HepG2 (cell line): ENCODE results near the gene CFHR2. TPM values are rescaled to one million over a fixed set of nuclear protein-coding genes. Genes with fewer than 3 reads are reported as not detected.
"Not testable (repeated sequence)": the region's sequence is repeated elsewhere in the genome, so short reads cannot be mapped to it uniquely, and the experiment has no call there.

ENCODE experiments used
- CBX5 ChIP-seq: sonication (generic); formaldehyde crosslinking; IDR thresholded peaks from 2 replicates; pipeline ENCODE4 v1.4.0; 2020; ENCODE audit warnings: missing genetic modification reagents, borderline replicate concordance
- FOXP1 ChIP-seq, 2 experiments: fragments of 450-650 bp in 1 of 2; IDR thresholded peaks; 2 replicates each; pipeline ENCODE4 v1.6.1; 2017 to 2018; ENCODE audit warnings: antibody characterized with exemption in 1 of 2
- KDM5B ChIP-seq: sonication (generic); formaldehyde crosslinking; IDR thresholded peaks from 2 replicates; pipeline ENCODE4 v1.4.0; 2020; ENCODE audit warnings: missing genetic modification reagents, mild to moderate bottlenecking, borderline replicate concordance
- RCOR2 ChIP-seq: IDR thresholded peaks from 2 replicates; pipeline ENCODE4 v1.6.1; 2016; ENCODE audit warnings: missing biosample characterization, missing genetic modification reagents
- RFXAP ChIP-seq: sonication (generic); formaldehyde crosslinking; IDR thresholded peaks from 2 replicates; pipeline ENCODE4 v1.4.0; 2020; ENCODE audit warnings: missing genetic modification reagents, borderline replicate concordance
- ZNF556 ChIP-seq: sonication (generic); formaldehyde crosslinking; IDR thresholded peaks from 2 replicates; pipeline ENCODE4 v1.4.0; 2020; ENCODE audit warnings: mild to moderate bottlenecking, missing genetic modification reagents, borderline replicate concordance
- ZSCAN25 ChIP-seq: sonication (generic); formaldehyde crosslinking; IDR thresholded peaks from 2 replicates; pipeline ENCODE4 v1.8.0; 2022; ENCODE audit warnings: mild to moderate bottlenecking, missing genetic modification reagents
- polyA plus RNA-seq, 8 experiments: library from polyadenylated mRNA; depleted of rRNA in 3 of 8; stranded (reverse) in 7 of 8; unstranded in 1 of 8; fragments of >200 nt; fragmentation: Illumina TruSeq in 4 of 8; extraction: Trizol in 4 of 8; gene quantifications; 2 replicates each; pipeline versions ENCODE4 v1.2.1 to v1.2.3, GENCODE V29; 2011 to 2016; ENCODE audit warnings: low read depth in 4 of 8, missing spikeins in 1 of 8, mixed read lengths in 1 of 8; ENCODE audit not compliant: insufficient read depth in 1 of 8
- total RNA-seq, 5 experiments: library from RNA; depleted of rRNA; stranded (reverse); fragments of >200 nt; fragmentation: Illumina TruSeq; extraction: Trizol; gene quantifications; 2 replicates each; pipeline ENCODE4 v1.2.3, GENCODE V29; 2016; ENCODE audit warnings: low read depth in 1 of 5
- TF ChIP-seq, protein P1 (sequence below), 2 experiments: sonication (generic) in 1 of 2; formaldehyde crosslinking in 1 of 2; IDR thresholded peaks; 2 replicates each; pipeline versions ENCODE4 v1.4.0 to v1.6.1; 2018 to 2020; ENCODE audit warnings: missing genetic modification reagents in 2 of 2, borderline replicate concordance in 1 of 2, low read depth in 1 of 2, mild to moderate bottlenecking in 1 of 2, missing biosample characterization in 1 of 2
- TF ChIP-seq, protein P2 (sequence below): sonication (generic); formaldehyde crosslinking; IDR thresholded peaks from 2 replicates; pipeline ENCODE4 v1.4.0; 2020; ENCODE audit warnings: mild to moderate bottlenecking, missing genetic modification reagents, borderline replicate concordance
- TF ChIP-seq, protein P3 (sequence below): sonication (generic); formaldehyde crosslinking; IDR thresholded peaks from 2 replicates; pipeline ENCODE4 v1.5.0; 2020; ENCODE audit warnings: missing genetic modification reagents, mild to moderate bottlenecking, borderline replicate concordance
- TF ChIP-seq, protein P4 (sequence below): IDR thresholded peaks from 2 replicates; pipeline ENCODE4 v1.6.1; 2018; ENCODE audit warnings: missing genetic modification reagents, mild to moderate bottlenecking, missing compliant biosample characterization

Gene CFHR2
- total and polyA plus RNA-seq, 2 of the 13 experiments (the other 11 are each of a cell fraction or from before 2014, with no cell fraction given): not detected

DNA sequence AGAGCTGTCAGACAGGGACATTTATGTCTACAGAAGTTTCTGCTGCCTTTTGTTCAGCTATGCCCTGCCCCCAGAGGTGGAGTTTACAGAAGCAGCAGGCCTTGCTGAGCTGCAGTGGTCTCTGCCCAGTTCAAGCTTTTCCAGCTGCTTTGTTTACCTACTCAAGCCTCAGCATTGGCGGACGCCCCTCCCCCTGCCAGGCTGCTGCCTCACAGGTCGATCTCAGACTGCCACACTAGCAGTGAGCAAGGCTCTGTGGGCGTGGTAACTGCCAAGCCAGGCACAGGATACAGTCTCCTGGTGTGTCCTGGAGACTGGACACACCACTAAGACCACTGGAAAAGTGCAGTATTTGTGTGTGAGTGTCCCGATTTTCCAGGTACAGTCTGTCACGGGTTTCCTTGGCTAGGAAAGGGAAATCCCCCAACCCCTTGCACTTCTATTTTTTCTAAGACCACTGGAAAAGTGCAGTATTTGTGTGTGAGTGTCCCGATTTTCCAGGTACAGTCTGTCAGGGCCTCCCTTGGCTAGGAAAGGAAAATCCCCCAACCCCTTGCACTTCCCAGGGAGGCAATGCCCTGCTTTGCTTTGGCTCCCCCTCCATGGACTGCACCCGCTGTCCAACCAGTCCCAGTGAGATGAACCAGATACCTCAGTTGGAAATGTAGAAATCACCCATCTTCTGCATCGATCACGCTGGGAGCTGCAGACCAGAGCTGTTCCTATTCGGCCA is 48.5 kb downstream of the CFHR2 start (continued):
- TF ChIP-seq, protein P1, sequence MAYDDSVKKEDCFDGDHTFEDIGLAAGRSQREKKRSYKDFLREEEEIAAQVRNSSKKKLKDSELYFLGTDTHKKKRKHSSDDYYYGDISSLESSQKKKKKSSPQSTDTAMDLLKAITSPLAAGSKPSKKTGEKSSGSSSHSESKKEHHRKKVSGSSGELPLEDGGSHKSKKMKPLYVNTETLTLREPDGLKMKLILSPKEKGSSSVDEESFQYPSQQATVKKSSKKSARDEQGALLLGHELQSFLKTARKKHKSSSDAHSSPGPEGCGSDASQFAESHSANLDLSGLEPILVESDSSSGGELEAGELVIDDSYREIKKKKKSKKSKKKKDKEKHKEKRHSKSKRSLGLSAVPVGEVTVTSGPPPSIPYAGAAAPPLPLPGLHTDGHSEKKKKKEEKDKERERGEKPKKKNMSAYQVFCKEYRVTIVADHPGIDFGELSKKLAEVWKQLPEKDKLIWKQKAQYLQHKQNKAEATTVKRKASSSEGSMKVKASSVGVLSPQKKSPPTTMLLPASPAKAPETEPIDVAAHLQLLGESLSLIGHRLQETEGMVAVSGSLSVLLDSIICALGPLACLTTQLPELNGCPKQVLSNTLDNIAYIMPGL (CRISPR knock-in tag; IDR thresholded peaks at IDR 0.05; ENCODE audit: borderline replicate concordance in 1 of 2, low read depth in 1 of 2): peak; percentile 61 to 69; a peak in 2 of 4 replicates
- TF ChIP-seq, protein P2, sequence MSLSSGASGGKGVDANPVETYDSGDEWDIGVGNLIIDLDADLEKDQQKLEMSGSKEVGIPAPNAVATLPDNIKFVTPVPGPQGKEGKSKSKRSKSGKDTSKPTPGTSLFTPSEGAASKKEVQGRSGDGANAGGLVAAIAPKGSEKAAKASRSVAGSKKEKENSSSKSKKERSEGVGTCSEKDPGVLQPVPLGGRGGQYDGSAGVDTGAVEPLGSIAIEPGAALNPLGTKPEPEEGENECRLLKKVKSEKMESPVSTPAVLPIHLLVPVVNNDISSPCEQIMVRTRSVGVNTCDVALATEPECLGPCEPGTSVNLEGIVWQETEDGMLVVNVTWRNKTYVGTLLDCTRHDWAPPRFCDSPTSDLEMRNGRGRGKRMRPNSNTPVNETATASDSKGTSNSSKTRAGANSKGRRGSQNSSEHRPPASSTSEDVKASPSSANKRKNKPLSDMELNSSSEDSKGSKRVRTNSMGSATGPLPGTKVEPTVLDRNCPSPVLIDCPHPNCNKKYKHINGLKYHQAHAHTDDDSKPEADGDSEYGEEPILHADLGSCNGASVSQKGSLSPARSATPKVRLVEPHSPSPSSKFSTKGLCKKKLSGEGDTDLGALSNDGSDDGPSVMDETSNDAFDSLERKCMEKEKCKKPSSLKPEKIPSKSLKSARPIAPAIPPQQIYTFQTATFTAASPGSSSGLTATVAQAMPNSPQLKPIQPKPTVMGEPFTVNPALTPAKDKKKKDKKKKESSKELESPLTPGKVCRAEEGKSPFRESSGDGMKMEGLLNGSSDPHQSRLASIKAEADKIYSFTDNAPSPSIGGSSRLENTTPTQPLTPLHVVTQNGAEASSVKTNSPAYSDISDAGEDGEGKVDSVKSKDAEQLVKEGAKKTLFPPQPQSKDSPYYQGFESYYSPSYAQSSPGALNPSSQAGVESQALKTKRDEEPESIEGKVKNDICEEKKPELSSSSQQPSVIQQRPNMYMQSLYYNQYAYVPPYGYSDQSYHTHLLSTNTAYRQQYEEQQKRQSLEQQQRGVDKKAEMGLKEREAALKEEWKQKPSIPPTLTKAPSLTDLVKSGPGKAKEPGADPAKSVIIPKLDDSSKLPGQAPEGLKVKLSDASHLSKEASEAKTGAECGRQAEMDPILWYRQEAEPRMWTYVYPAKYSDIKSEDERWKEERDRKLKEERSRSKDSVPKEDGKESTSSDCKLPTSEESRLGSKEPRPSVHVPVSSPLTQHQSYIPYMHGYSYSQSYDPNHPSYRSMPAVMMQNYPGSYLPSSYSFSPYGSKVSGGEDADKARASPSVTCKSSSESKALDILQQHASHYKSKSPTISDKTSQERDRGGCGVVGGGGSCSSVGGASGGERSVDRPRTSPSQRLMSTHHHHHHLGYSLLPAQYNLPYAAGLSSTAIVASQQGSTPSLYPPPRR (CRISPR knock-in tag): peak; percentile 58; the same call in 1 of the 2 replicates
- TF ChIP-seq KDM5B (CRISPR knock-in tag): peak; percentile 53; the same call in 1 of the 2 replicates
- TF ChIP-seq CBX5 (CRISPR knock-in tag): peak; percentile 78; the same call in 1 of the 2 replicates
- TF ChIP-seq, protein P3, sequence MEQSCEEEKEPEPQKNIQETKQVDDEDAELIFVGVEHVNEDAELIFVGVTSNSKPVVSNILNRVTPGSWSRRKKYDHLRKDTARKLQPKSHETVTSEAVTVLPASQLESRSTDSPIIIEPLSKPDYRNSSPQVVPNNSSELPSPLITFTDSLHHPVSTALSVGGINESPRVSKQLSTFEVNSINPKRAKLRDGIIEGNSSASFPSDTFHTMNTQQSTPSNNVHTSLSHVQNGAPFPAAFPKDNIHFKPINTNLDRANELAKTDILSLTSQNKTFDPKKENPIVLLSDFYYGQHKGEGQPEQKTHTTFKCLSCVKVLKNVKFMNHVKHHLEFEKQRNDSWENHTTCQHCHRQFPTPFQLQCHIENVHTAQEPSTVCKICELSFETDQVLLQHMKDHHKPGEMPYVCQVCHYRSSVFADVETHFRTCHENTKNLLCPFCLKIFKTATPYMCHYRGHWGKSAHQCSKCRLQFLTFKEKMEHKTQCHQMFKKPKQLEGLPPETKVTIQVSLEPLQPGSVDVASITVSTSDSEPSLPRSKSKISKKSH (CRISPR knock-in tag): peak; percentile 47; the same call in 1 of the 2 replicates
- not testable (repeated sequence) for TF ChIP-seq FOXP1 (IDR thresholded peaks at IDR 0.05)
- peak; percentile 65 for TF ChIP-seq FOXP1 (CRISPR knock-in tag; IDR thresholded peaks at IDR 0.05)
- 0 out of 2 replicates have a peak, but pooled peaks have one; percentile 41 for TF ChIP-seq RCOR2 (CRISPR knock-in tag)
- TF ChIP-seq RFXAP (CRISPR knock-in tag): 0 out of 2 replicates have a peak, but pooled peaks have one; percentile 49
- 0 out of 2 replicates have a peak, but pooled peaks have one; percentile 33 for TF ChIP-seq ZSCAN25 (CRISPR knock-in tag)
- TF ChIP-seq, protein P4, sequence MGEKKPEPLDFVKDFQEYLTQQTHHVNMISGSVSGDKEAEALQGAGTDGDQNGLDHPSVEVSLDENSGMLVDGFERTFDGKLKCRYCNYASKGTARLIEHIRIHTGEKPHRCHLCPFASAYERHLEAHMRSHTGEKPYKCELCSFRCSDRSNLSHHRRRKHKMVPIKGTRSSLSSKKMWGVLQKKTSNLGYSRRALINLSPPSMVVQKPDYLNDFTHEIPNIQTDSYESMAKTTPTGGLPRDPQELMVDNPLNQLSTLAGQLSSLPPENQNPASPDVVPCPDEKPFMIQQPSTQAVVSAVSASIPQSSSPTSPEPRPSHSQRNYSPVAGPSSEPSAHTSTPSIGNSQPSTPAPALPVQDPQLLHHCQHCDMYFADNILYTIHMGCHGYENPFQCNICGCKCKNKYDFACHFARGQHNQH (CRISPR knock-in tag): peak; percentile 89
- peak; percentile 74; the same call in 1 of the 2 replicates for TF ChIP-seq ZNF556 (CRISPR knock-in tag)
